Measurements from ENCODE around the gene ARSB.

DNA sequence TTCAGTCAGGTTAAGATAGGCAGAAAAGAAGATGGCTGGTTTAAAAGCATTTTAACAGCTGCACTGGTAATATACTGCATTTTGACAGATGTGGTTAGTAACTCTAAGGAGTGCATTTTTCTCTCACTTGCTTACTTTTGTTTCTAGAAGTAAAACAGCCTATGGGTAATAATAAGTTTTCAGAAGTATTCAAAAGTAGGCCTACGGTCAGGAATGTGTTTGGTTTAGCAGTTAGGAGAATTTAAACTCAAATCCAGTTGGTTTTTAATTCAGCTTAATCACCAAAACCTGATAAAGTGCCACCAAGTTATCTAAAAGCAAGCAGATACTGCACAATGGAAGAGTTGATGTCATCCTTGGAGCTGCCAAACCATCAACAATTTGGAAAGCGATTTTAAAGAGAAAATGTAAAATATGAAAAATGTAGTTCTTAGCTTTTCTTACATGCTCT is 160.3 kb downstream of the ARSB start:
- TF ChIP-seq CHD2 (IDR thresholded peaks at IDR 0.05; ENCODE audit: borderline replicate concordance, low read depth, low read length), result no peak
- TF ChIP-seq, protein P1, sequence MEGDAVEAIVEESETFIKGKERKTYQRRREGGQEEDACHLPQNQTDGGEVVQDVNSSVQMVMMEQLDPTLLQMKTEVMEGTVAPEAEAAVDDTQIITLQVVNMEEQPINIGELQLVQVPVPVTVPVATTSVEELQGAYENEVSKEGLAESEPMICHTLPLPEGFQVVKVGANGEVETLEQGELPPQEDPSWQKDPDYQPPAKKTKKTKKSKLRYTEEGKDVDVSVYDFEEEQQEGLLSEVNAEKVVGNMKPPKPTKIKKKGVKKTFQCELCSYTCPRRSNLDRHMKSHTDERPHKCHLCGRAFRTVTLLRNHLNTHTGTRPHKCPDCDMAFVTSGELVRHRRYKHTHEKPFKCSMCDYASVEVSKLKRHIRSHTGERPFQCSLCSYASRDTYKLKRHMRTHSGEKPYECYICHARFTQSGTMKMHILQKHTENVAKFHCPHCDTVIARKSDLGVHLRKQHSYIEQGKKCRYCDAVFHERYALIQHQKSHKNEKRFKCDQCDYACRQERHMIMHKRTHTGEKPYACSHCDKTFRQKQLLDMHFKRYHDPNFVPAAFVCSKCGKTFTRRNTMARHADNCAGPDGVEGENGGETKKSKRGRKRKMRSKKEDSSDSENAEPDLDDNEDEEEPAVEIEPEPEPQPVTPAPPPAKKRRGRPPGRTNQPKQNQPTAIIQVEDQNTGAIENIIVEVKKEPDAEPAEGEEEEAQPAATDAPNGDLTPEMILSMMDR (IDR thresholded peaks at IDR 0.05 in 2 of 3, conservative IDR thresholded peaks at IDR 0.05 in 1 of 3; ENCODE audit: control insufficient read depth in 2 of 3, extremely low read depth in 1 of 3, insufficient read depth in 1 of 3, low read depth in 3 of 3, low read length in 3 of 3), result no peak
- no peak for TF ChIP-seq EGR1 (IDR thresholded peaks at IDR 0.05; ENCODE audit: borderline replicate concordance in 1 of 2, low read depth in 2 of 2, low read length in 2 of 2)
- TF ChIP-seq HCFC1 (IDR thresholded peaks at IDR 0.05; ENCODE audit: low read length), result no peak

Measured in GM12878 (cell line).